Breast epithelium (tissue), 4 donors: ENCODE measurements around the gene DKK3. TPM values are rescaled to one million over a fixed set of nuclear protein-coding genes. Genes with fewer than 3 reads are reported as not detected.

Experiments
- DNase-seq, 2 donors: peaks; one replicate each; pipeline ENCODE4 v3.0.0-alpha.2; 2019; ENCODE audit warnings: low spot score in 2 of 2
- H3K27ac ChIP-seq, 2 donors: fragments of 200-600 bp; sonication (generic) in 1 of 2; one replicate each; pipeline ENCODE4 v1.5.1; 2016 to 2019; ENCODE audit warnings: mild to moderate bottlenecking in 1 of 2
- H3K27me3 ChIP-seq, 2 donors: fragments of 200-600 bp; sonication (generic) in 1 of 2; one replicate each; pipeline versions ENCODE4 v1.5.1 to v1.6.0; 2017 to 2019; ENCODE audit warnings: control low read depth in 1 of 2, mild to moderate bottlenecking in 1 of 2
- H3K36me3 ChIP-seq: fragments of 200-600 bp; one replicate; pipeline ENCODE4 v1.5.1; 2019
- H3K4me1 ChIP-seq, 2 donors: fragments of 200-600 bp; sonication (generic); one replicate each; pipeline ENCODE4 v1.5.1; 2016 to 2019; ENCODE audit warnings: control low read depth in 1 of 2
- H3K4me3 ChIP-seq, 3 donors: fragments of 200-600 bp; sonication (generic); 1 replicate in 2 of 3; 2 replicates in 1 of 3; pipeline ENCODE4 v1.5.1; 2016 to 2019; ENCODE audit warnings: mild to moderate bottlenecking in 3 of 3, moderate library complexity in 2 of 3
- H3K9me3 ChIP-seq, 2 donors: fragments of 200-600 bp; sonication (generic) in 1 of 2; one replicate each; pipeline ENCODE4 v1.5.1; 2016 to 2019; ENCODE audit warnings: control low read depth in 1 of 2
- CTCF ChIP-seq, 3 donors: fragments of 450-650 bp; IDR thresholded peaks; one replicate each; pipeline ENCODE4 v1.5.1; 2016 to 2017; ENCODE audit warnings: antibody characterized with exemption in 3 of 3, mild to moderate bottlenecking in 3 of 3, moderate library complexity in 3 of 3
- POLR2A ChIP-seq: fragments of 450-650 bp; IDR thresholded peaks from one replicate; pipeline ENCODE4 v1.6.1; 2016; ENCODE audit warnings: antibody characterized with exemption, mild to moderate bottlenecking, moderate library complexity
- POLR2AphosphoS5 ChIP-seq, 3 donors: sonication (generic); formaldehyde crosslinking; IDR thresholded peaks; one replicate each; pipeline ENCODE4 v1.6.1; 2017; ENCODE audit warnings: antibody characterized with exemption in 3 of 3
- intact Hi-C: fragments of 100-400 bp; cut with DNase I; formaldehyde crosslinking; loops from one replicate; pipeline ENCODE4 v1.15.1; 2023; ENCODE audit warnings: low total_unique reads
- total RNA-seq, 3 donors: library from RNA; depleted of rRNA; stranded (reverse); fragments of >200 nt; gene quantifications; one replicate each; pipeline ENCODE4 v1.1.0, GENCODE V29; 2016

DKK3 gene
- total RNA-seq, 3 donors from 2014 or later: 18.2 to 88.5 (median 87.1) TPM

GRCh38 chr11:11965656-11966353 lies 42.6 kb downstream of the DKK3 start:
- intact Hi-C loops: no loop called here

GRCh38 chr11:11965192-11965591 lies 43.2 kb downstream of the DKK3 start:
- intact Hi-C loops: no loop called here
- TF ChIP-seq POLR2AphosphoS5 (IDR thresholded peaks at IDR 0.05): no peak
- TF ChIP-seq POLR2A: no peak
- no peak for TF ChIP-seq CTCF (IDR thresholded peaks at IDR 0.05)
- Histone ChIP-seq H3K27ac (no peak overlapping the region), H3K27me3 (no peaks in the 10 kb centered on the region), H3K9me3 (no peaks in the 10 kb centered on the region), H3K36me3 (no peaks in the 10 kb centered on the region), H3K4me1 (peaks cover 0 to 4% of the 10 kb centered on the region in 2 donors), H3K4me3 (no peak overlapping the region)
- no peak for DNase-seq

More at GRCh38 chr11:11965656-11966353, 42.6 kb downstream of the DKK3 start:
- Histone ChIP-seq H3K36me3 (no peaks in the 10 kb centered on the region), H3K27me3 (no peaks in the 10 kb centered on the region), H3K9me3 (no peaks in the 10 kb centered on the region), H3K27ac (no peak overlapping the region), H3K4me1 (peaks cover 0 to 4% of the 10 kb centered on the region in 2 donors), H3K4me3 (no peak overlapping the region)
- DNase-seq: no peak
- TF ChIP-seq POLR2AphosphoS5 (IDR thresholded peaks at IDR 0.05) (no peak), POLR2A (no peak), CTCF (IDR thresholded peaks at IDR 0.05) (no peak)

- Histone ChIP-seq H3K4me1 (peaks cover 0 to 4% of the 10 kb centered on the region in 2 donors), H3K4me3 (no peak overlapping the region), H3K9me3 (no peaks in the 10 kb centered on the region), H3K27me3 (no peaks in the 10 kb centered on the region), H3K27ac (no peak overlapping the region), H3K36me3 (no peaks in the 10 kb centered on the region)
- no peak for TF ChIP-seq POLR2AphosphoS5 (IDR thresholded peaks at IDR 0.05)
- no peak for TF ChIP-seq POLR2A
- TF ChIP-seq CTCF (IDR thresholded peaks at IDR 0.05): no peak
- DNase-seq: no peak
- intact Hi-C loops: no loop called here
Measured at GRCh38 chr11:11964774-11965150, 43.7 kb downstream of the DKK3 start.

GRCh38 chr11:11963842-11964773 lies 44.3 kb downstream of the DKK3 start:
- H3K9me3 ChIP-seq: no peaks in the 10 kb centered on the region
- no peaks in the 10 kb centered on the region for H3K27me3 ChIP-seq
- intact Hi-C loops: no loop called here
- no peaks in the 10 kb centered on the region for H3K36me3 ChIP-seq
- no peak overlapping the region for H3K27ac ChIP-seq
- H3K4me3 ChIP-seq: no peak overlapping the region
- DNase-seq: no peak
- TF ChIP-seq POLR2A (no peak), POLR2AphosphoS5 (IDR thresholded peaks at IDR 0.05) (no peak), CTCF (IDR thresholded peaks at IDR 0.05) (no peak)
- peaks cover 0 to 4% of the 10 kb centered on the region in 2 donors for H3K4me1 ChIP-seq

GRCh38 chr11:11963067-11963466 lies 45.4 kb downstream of the DKK3 start:
- DNase-seq: no peak
- no peaks in the 10 kb centered on the region for H3K4me1 ChIP-seq
- no peaks in the 10 kb centered on the region for H3K27me3 ChIP-seq
- TF ChIP-seq POLR2A (no peak), CTCF (IDR thresholded peaks at IDR 0.05) (no peak), POLR2AphosphoS5 (IDR thresholded peaks at IDR 0.05) (no peak)
- H3K4me3 ChIP-seq: no peak overlapping the region
- H3K36me3 ChIP-seq: no peaks in the 10 kb centered on the region
- intact Hi-C loops: no loop called here
- no peaks in the 10 kb centered on the region for H3K9me3 ChIP-seq
- no peak overlapping the region for H3K27ac ChIP-seq
